Activated CD4-positive, CD25-positive, alpha-beta regulatory T cell treated with anti-CD3 and anti-CD28 coated beads, Interleukin-2, amount 50 U/mL, for 16 hours (primary cell): Measurements from ENCODE around the gene HOXA13.

Experiments used
- DNase-seq: peaks from one replicate; pipeline ENCODE4 v3.0.0-alpha.2; 2020; ENCODE audit warnings: low read depth, low spot score

Gene HOXA13

GRCh38 chr7:27237735-27238334, 37.9 kb upstream of the HOXA13 start:
- DNase-seq: no peak

DNA sequence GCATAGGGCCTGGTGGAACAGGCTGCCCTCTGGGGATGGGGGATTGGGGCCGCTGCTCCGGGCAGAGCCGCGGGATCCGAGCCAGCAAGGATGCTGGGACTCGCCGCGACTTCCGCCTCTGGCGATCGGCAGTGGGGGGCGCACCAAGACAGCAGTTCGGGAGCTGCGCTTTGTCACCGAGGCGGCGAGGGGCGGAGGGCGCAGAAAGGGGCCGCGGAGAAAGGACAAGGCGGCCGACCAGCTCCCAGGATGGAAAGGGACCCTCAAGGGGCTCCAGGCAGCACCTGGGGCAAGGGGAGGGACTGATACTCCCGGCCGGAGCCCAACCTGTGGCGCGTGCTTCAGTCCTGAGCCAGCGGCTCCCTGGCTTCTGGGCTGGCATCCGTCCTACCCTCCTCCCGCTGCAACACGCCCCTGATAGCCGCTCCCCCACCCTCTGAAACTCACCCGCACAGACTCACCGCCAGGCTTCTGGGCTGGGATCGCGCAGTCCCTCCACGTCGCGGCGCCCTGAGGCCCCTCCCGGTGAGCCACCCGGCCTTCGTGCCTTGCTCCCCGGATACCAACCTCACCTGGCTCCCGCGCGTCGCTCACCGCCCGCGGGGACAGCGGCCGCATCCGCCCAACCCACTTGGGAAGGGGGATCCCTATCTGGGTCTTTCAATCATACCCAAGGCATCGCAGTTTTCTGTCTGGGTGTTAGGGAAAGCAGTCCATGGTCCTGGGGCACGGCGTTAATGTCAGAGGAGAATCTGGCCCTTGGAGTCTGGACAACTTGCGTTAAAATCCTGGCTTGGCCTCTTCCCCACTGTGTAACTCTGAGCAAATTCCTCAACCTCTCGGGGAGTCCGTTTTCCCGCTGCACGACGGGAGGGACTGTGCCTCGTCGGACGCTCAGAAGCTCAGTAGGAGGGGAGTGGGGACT, 35.8 kb upstream of the HOXA13 start:
- no peak for DNase-seq

- no peak for DNase-seq
These were observed 29.6 kb upstream of the HOXA13 start for GRCh38 chr7:27229448-27229847.

GRCh38 chr7:27224983-27225934, 25.4 kb upstream of the HOXA13 start:
- DNase-seq: no peak

DNA sequence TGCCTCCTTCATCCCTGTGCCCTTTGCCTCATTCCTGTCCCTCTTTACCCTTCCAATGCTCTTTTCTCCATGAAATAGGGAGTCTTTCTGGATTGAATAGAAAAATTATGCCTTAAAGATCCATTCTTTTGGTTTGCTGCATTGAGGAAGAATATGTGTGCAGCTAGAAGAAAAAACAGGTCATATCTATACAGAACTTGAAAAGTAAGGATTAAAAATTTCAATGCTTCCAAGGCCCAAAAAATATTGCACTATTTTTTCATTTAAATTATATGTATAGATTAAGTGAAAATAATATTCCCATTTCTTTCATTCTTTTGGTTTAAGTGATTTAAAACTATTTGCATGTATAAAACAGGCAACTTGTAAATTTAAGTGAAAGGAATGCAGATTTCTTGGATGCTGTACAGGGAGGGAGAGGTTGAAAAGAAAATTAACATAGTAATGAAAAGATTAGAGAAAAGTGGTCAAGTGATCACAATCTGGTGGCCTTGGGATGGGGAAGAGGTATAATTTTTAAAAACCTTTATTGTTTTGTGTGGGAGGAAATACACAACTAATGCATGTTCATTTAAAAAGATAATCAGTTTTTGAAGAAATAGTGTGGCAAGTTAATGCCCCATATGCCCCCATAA, 24.2 kb upstream of the HOXA13 start:
- no peak for DNase-seq

GRCh38 chr7:27221201-27221797, 21.4 kb upstream of the HOXA13 start:
- no peak for DNase-seq

DNA sequence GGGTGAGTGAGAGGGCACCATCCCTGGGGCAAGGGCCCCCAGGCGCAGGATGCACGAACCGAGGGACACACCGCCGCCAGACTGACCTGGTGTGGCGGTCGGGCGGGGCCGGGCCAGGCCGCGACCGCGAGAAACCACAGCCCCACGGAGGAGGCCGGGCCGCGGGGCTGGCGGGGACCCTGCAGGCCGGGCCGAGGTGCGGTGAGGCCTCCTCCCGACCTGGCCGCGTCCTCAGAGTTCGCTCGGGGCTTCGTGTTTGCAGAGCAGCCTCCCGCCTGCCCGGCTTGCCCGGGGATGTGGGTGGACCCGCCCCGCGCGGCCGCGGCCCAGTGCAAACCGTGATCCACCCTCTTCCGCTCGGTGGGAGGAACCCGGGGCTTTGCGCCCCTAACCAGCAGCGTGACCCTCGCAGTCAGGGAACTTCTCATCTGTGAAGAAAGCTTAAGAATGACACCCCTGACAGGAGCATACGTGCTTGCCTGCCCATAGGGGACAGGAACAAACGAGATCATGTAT, 20.6 kb upstream of the HOXA13 start:
- DNase-seq: no peak

- no peak for DNase-seq
These were observed 19.9 kb upstream of the HOXA13 start for GRCh38 chr7:27219821-27220220.

DNA sequence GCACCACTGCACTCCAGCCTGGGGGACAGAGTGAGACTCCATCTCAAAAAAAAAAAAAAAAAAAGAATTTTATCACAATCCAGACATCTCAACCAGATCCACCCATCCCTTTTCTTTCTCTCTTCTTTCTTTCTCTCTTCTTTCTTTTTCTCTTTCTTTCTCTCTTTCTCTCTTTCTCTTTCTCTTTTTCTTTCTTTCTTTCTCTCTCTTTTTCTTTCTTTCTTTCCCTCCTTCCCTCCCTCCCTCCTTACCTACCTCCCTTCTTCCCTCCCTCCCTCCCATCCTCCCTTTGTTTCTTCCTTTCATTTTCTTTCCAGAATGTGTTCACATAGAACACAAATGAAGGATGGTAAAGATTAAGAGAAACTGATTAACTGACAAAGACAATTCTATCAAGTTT, 18.1 kb upstream of the HOXA13 start:
- no peak for DNase-seq

GRCh38 chr7:27215356-27215755, 15.5 kb upstream of the HOXA13 start:
- no peak for DNase-seq

DNA sequence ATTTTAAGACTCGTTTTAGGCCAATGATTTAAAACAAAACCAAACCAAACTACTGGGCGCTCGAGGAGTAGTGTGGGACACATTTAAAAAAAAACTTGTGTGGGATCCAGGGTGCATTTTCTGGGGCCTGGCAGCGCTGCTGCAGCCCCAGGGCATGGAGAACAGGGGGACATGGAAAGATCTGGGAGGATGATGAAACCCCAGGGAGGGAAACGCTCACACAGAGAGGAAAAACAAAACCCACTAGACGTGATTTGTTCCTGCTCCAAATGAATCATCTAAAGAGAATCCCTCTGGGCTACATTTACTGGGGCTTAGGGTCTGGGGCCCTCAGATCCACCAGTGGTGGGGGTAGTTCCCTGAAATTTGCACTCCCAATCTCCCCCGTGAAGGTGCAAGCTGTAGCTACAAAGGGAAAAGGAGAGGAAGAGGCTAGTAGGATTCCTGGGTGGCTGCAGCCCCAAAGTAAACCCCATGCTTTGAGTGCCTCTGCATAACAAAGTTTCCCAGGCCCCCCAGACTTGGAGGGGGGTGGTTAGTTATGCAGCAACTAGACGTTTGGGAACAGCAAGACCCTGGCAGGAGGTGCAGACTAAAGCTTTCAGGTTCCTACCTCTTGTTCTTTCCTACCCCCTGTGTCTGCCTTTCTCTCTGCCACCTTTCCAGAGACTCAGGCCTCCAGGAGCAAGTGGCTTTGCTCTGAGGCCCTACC, 14.5 kb upstream of the HOXA13 start:
- DNase-seq: no peak

DNA sequence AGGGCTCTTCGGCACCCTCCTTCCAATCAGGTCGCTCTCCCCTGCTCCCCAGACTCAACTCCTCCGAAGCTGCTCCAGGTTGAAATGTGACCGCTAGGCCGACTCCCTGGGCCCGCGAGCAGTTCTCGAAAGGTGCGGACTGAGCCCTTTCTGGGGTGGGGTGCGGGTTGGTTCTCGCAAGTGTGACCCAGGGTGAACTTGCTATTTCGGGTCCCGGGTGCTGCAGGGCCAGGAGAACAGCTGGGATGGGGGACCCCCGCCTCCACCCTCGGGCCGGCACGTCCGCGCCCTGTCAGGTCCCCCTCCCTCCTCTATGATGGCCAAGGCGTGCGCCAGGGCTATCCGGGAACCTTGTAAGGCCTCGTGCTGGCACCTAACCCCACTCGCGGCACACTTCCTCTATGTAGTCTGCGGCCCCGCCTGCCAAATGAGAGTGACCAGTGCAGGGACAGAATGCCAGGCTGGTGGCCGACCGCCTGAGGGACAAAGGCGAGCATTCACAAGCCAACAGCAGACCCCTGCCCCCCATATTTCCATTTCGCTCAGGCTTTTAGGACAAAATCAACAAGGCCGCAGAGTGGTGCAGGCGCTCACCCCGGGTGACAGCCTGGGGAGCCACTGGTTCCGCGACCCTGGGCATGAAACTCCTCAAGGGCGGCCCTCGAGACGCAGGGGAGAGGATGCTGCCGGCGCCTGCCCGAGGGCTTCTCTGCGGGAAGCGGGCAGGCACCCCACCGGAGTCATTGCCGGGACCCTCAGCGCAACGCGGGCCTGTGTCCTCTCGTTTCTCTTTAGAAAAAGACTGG, 13.7 kb upstream of the HOXA13 start:
- DNase-seq: no peak

GRCh38 chr7:27212497-27213432, 12.9 kb upstream of the HOXA13 start:
- DNase-seq: no peak

DNA sequence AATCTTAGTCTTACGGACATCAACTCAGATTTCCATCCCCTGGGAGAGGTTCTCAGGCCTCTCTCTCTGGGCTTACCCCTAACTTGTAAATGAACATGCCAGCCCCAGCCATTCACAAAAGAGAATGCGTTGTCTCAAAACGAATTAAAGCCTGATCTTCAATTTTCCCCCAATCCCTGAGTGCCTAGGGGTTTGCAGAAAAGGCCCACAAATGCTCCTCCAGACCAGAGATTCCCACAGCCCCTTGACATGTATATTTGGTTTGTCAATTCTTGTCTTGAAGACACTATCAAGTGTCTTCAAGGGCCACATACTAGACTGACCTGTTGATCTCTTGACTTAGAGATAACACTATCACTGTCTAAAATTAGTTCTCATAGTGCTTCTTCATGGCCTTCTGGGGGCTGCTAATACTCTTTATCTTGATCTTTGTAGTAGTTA, 11.9 kb upstream of the HOXA13 start:
- no peak for DNase-seq

DNA sequence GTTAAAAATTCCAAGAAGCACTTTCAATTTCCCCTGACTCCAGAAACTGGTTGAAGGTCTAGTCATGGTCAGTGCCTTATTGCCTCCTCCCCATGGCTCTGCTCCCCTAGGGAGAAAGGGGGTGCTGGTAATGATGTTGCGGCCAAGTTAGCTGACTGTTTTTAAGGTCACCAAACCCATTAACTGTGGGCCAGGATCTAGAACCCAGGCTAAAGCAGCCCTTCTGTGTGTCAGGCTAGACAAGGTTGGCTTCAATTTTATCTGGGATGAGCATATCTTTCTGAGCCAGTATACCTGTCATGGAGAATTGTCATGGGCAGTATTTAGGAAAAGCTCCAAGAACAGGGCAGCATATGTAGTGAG, 11.2 kb upstream of the HOXA13 start:
- DNase-seq: no peak

DNA sequence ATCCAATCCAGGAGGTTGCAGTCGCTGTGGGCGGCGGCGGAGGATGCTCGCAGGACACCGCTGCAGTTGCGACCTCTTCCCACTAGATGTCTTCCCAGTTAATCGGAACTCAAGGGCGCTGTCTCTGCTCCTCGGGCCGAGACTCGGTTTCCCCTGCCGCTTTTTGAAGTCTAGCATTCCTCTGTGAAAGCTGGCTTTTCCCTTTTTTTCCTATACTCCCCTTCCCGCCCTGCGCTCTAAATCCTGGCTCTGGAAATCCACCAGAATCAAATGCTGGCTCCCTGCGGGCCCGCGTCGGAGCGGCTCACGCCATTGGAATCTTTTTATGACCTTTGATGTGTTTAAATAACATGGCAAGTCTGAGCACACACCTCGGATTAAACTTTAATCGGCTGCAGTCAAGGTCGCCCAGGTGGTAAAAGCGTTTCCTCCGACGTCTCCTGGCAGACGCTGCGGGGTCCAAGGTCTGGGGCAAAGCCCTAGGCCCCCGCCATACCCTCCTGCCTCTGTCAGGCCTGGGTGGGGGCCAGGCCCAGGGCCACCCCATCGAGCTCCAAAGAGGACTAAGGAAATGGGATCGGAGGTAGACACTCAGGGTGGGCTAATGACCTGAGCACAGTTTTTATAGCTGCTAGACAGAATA, 10.7 kb upstream of the HOXA13 start:
- no peak for DNase-seq

- DNase-seq: no peak
These were observed 10.1 kb upstream of the HOXA13 start for GRCh38 chr7:27209933-27210440.

- no peak for DNase-seq
These were observed 9.1 kb upstream of the HOXA13 start for GRCh38 chr7:27208998-27209397.
